Activated CD4-positive, alpha-beta memory T cell treated with anti-CD3 and anti-CD28 coated beads for 36 hours (primary cell): ENCODE data around the gene PTEN. TPM values are rescaled to one million over a fixed set of nuclear protein-coding genes. Genes with fewer than 3 reads are reported as not detected.

ENCODE experiments used
- CTCF ChIA-PET: fragments of 350-600 bp; sonication (Branson Sonifier 250); formaldehyde crosslinking; loops from one replicate; lab custom pipeline; 2021; ENCODE audit warnings: antibody characterized with exemption, inconsistent platforms; lab: Charles Lee
- POLR2A ChIA-PET: fragments of 350-600 bp; sonication (Branson Sonifier 250); formaldehyde crosslinking; loops from one replicate; lab custom pipeline; 2021; ENCODE audit warnings: antibody characterized with exemption; lab: Charles Lee
- DNase-seq: peaks from one replicate; pipeline ENCODE4 v3.0.0-alpha.2; 2020
- H3K27ac Mint-ChIP-seq: one replicate; pipeline ENCODE4 v1.8.0; 2021; ENCODE audit warnings: mixed read lengths
- H3K27me3 Mint-ChIP-seq: one replicate; pipeline ENCODE4 v1.8.0; 2021; ENCODE audit warnings: mixed read lengths
- H3K36me3 Mint-ChIP-seq: one replicate; pipeline ENCODE4 v1.8.0; 2021; ENCODE audit warnings: mixed read lengths
- H3K4me1 Mint-ChIP-seq: one replicate; pipeline ENCODE4 v1.8.0; 2021; ENCODE audit warnings: low read depth, mixed read lengths
- H3K4me3 Mint-ChIP-seq: one replicate; pipeline ENCODE4 v1.8.0; 2021; ENCODE audit warnings: mild to moderate bottlenecking, mixed read lengths
- H3K9me3 Mint-ChIP-seq: one replicate; pipeline ENCODE4 v1.8.0; 2021; ENCODE audit warnings: mixed read lengths
- intact Hi-C: fragments of 100-400 bp; cut with micrococcal nuclease; formaldehyde crosslinking; loops from one replicate; pipeline ENCODE4 v1.15.1; 2023
- total RNA-seq, 2 experiments: library from RNA; stranded (reverse); gene quantifications; one replicate each; pipeline ENCODE4 v1.2.3, GENCODE V29; 2021

The PTEN gene
- total RNA-seq, 2 experiments from 2014 or later = 31.9 to 36.8 TPM

GRCh38 chr10:87961314-87961713, 97.9 kb downstream of the PTEN start:
- no peaks in the 10 kb centered on the region for H3K9me3 Mint-ChIP-seq
- CTCF ChIA-PET = interaction anchor here (1.3 kb wide), 1 partner anchor 10 kb away, joined by 3 read pairs; no protein-coding TSS in a partner anchor
- peaks cover 22% of the 10 kb centered on the region for H3K36me3 Mint-ChIP-seq
- H3K27me3 Mint-ChIP-seq = no peaks in the 10 kb centered on the region
- intact Hi-C loops = no loop called here
- H3K4me3 Mint-ChIP-seq = no peak overlapping the region
- DNase-seq = no peak
- POLR2A ChIA-PET = no interaction called here
- no peak overlapping the region for H3K27ac Mint-ChIP-seq
- no peaks in the 10 kb centered on the region for H3K4me1 Mint-ChIP-seq

GRCh38 chr10:87966459-87966858, 103.0 kb downstream of the PTEN start:
- intact Hi-C loops = no loop called here
- peaks cover 9% of the 10 kb centered on the region for H3K36me3 Mint-ChIP-seq
- POLR2A ChIA-PET = no interaction called here

GRCh38 chr10:87973635-87974034, 110.2 kb downstream of the PTEN start:
- Mint-ChIP-seq H3K4me1 (peaks cover 6% of the 10 kb centered on the region), H3K27ac (no peak overlapping the region), H3K4me3 (no peak overlapping the region), H3K27me3 (no peaks in the 10 kb centered on the region), H3K9me3 (peaks cover 6% of the 10 kb centered on the region), H3K36me3 (no peaks in the 10 kb centered on the region)
- CTCF ChIA-PET = no interaction called here
- POLR2A ChIA-PET = no interaction called here
- no peak for DNase-seq
- intact Hi-C loops = no loop called here

More at GRCh38 chr10:87966459-87966858, 103.0 kb downstream of the PTEN start:
- no peaks in the 10 kb centered on the region for H3K9me3 Mint-ChIP-seq
- H3K4me3 Mint-ChIP-seq = no peak overlapping the region
- CTCF ChIA-PET = no interaction called here
- no peak for DNase-seq
- H3K4me1 Mint-ChIP-seq = no peaks in the 10 kb centered on the region
- no peak overlapping the region for H3K27ac Mint-ChIP-seq
- no peaks in the 10 kb centered on the region for H3K27me3 Mint-ChIP-seq

- H3K27ac Mint-ChIP-seq = no peak overlapping the region
- no peak for DNase-seq
- ChIA-PET CTCF (no interaction called here), POLR2A (no interaction called here)
- intact Hi-C loops = no loop called here
- no peaks in the 10 kb centered on the region for H3K27me3 Mint-ChIP-seq
- H3K9me3 Mint-ChIP-seq = peaks cover 6% of the 10 kb centered on the region
- no peaks in the 10 kb centered on the region for H3K36me3 Mint-ChIP-seq
- H3K4me3 Mint-ChIP-seq = no peak overlapping the region
- H3K4me1 Mint-ChIP-seq = peaks cover 6% of the 10 kb centered on the region
Measured at GRCh38 chr10:87974130-87974529, 110.7 kb downstream of the PTEN start.

GRCh38 chr10:87974769-87975168, 111.3 kb downstream of the PTEN start:
- H3K4me3 Mint-ChIP-seq = no peak overlapping the region
- no peaks in the 10 kb centered on the region for H3K36me3 Mint-ChIP-seq
- H3K4me1 Mint-ChIP-seq = peaks cover 6% of the 10 kb centered on the region
- no peak overlapping the region for H3K27ac Mint-ChIP-seq
- DNase-seq = no peak
- no peaks in the 10 kb centered on the region for H3K27me3 Mint-ChIP-seq
- peaks cover 6% of the 10 kb centered on the region for H3K9me3 Mint-ChIP-seq
- POLR2A ChIA-PET = no interaction called here
- intact Hi-C loops = no loop called here
- CTCF ChIA-PET = no interaction called here

- Mint-ChIP-seq H3K9me3 (peaks cover 6% of the 10 kb centered on the region), H3K4me3 (no peak overlapping the region)
- CTCF ChIA-PET = no interaction called here
Measured at GRCh38 chr10:87976101-87976743, 112.8 kb downstream of the PTEN start.

GRCh38 chr10:87978166-87978565, 114.7 kb downstream of the PTEN start:
- no peaks in the 10 kb centered on the region for H3K9me3 Mint-ChIP-seq
- no peak overlapping the region for H3K4me3 Mint-ChIP-seq
- DNase-seq = no peak
- ChIA-PET CTCF (interaction anchor here (1.2 kb wide), 1 partner anchor 113 kb away, joined by 3 read pairs; no protein-coding TSS in a partner anchor), POLR2A (interaction anchor here (1.1 kb wide), 1 partner anchor 114 kb away, joined by 3 read pairs; no protein-coding TSS in a partner anchor)
- peaks cover 6% of the 10 kb centered on the region for H3K4me1 Mint-ChIP-seq
- intact Hi-C loops = no loop called here
- H3K36me3 Mint-ChIP-seq = no peaks in the 10 kb centered on the region
- H3K27me3 Mint-ChIP-seq = no peaks in the 10 kb centered on the region
- no peak overlapping the region for H3K27ac Mint-ChIP-seq

More at GRCh38 chr10:87976101-87976743, 112.8 kb downstream of the PTEN start:
- DNase-seq = no peak
- Mint-ChIP-seq H3K27me3 (no peaks in the 10 kb centered on the region), H3K27ac (no peak overlapping the region), H3K4me1 (peaks cover 6% of the 10 kb centered on the region), H3K36me3 (no peaks in the 10 kb centered on the region)
- POLR2A ChIA-PET = no interaction called here
- intact Hi-C loops = no loop called here

GRCh38 chr10:87979847-87980246, 116.4 kb downstream of the PTEN start:
- intact Hi-C loops = no loop called here
- POLR2A ChIA-PET = no interaction called here
- DNase-seq = no peak
- Mint-ChIP-seq H3K27me3 (no peaks in the 10 kb centered on the region), H3K36me3 (no peaks in the 10 kb centered on the region), H3K4me1 (peaks cover 6% of the 10 kb centered on the region), H3K9me3 (no peaks in the 10 kb centered on the region), H3K27ac (no peak overlapping the region), H3K4me3 (no peak overlapping the region)
- CTCF ChIA-PET = no interaction called here

- Mint-ChIP-seq H3K27ac (no peak overlapping the region), H3K9me3 (no peaks in the 10 kb centered on the region), H3K4me3 (no peak overlapping the region), H3K36me3 (no peaks in the 10 kb centered on the region), H3K4me1 (no peaks in the 10 kb centered on the region), H3K27me3 (no peaks in the 10 kb centered on the region)
- no peak for DNase-seq
- POLR2A ChIA-PET = no interaction called here
- intact Hi-C loops = no loop called here
- CTCF ChIA-PET = no interaction called here
Measured at GRCh38 chr10:87983716-87984115, 120.3 kb downstream of the PTEN start.

GRCh38 chr10:87987206-87987605, 123.8 kb downstream of the PTEN start:
- no peak for DNase-seq
- POLR2A ChIA-PET = no interaction called here
- no peaks in the 10 kb centered on the region for H3K27me3 Mint-ChIP-seq
- no peak overlapping the region for H3K27ac Mint-ChIP-seq
- H3K4me3 Mint-ChIP-seq = no peak overlapping the region
- H3K36me3 Mint-ChIP-seq = no peaks in the 10 kb centered on the region
- CTCF ChIA-PET = no interaction called here
- no peaks in the 10 kb centered on the region for H3K9me3 Mint-ChIP-seq
- no peaks in the 10 kb centered on the region for H3K4me1 Mint-ChIP-seq
- intact Hi-C loops = no loop called here

GRCh38 chr10:87991946-87992345, 128.5 kb downstream of the PTEN start:
- no peaks in the 10 kb centered on the region for H3K9me3 Mint-ChIP-seq
- no peaks in the 10 kb centered on the region for H3K27me3 Mint-ChIP-seq
- no peak for DNase-seq
- H3K36me3 Mint-ChIP-seq = no peaks in the 10 kb centered on the region
- POLR2A ChIA-PET = no interaction called here
- H3K4me3 Mint-ChIP-seq = no peak overlapping the region
- peaks cover 5% of the 10 kb centered on the region for H3K4me1 Mint-ChIP-seq
- H3K27ac Mint-ChIP-seq = no peak overlapping the region
- intact Hi-C loops = no loop called here
- CTCF ChIA-PET = no interaction called here

GRCh38 chr10:88004451-88004850, 141.0 kb downstream of the PTEN start:
- intact Hi-C loops = no loop called here
- POLR2A ChIA-PET = no interaction called here
- no peak for DNase-seq
- no peaks in the 10 kb centered on the region for H3K27me3 Mint-ChIP-seq
- no peaks in the 10 kb centered on the region for H3K4me1 Mint-ChIP-seq
- H3K36me3 Mint-ChIP-seq = no peaks in the 10 kb centered on the region
- no peak overlapping the region for H3K27ac Mint-ChIP-seq
- CTCF ChIA-PET = no interaction called here
- H3K4me3 Mint-ChIP-seq = no peak overlapping the region
- H3K9me3 Mint-ChIP-seq = no peaks in the 10 kb centered on the region

GRCh38 chr10:88006261-88006660, 142.8 kb downstream of the PTEN start:
- ChIA-PET POLR2A (interaction anchor here (0.5 kb wide), 1 partner anchor 49 kb away, joined by 4 read pairs; no protein-coding TSS in a partner anchor), CTCF (no interaction called here)
- H3K36me3 Mint-ChIP-seq = no peaks in the 10 kb centered on the region
- H3K27ac Mint-ChIP-seq = no peak overlapping the region
- no peaks in the 10 kb centered on the region for H3K27me3 Mint-ChIP-seq
- H3K4me1 Mint-ChIP-seq = no peaks in the 10 kb centered on the region
- peaks cover 5% of the 10 kb centered on the region for H3K9me3 Mint-ChIP-seq
- intact Hi-C loops = no loop called here
- H3K4me3 Mint-ChIP-seq = no peak overlapping the region
- no peak for DNase-seq
